Measurements from ENCODE around the gene UNC119B. TPM values are rescaled to one million over a fixed set of nuclear protein-coding genes. Genes with fewer than 3 reads are reported as not detected.
A peak's percentile ranks its signal among the peaks of the same experiment; 100 is the strongest.

The UNC119B gene
- total RNA-seq, 2 experiments from 2014 or later, result 22.4 to 23.6 TPM

DNA sequence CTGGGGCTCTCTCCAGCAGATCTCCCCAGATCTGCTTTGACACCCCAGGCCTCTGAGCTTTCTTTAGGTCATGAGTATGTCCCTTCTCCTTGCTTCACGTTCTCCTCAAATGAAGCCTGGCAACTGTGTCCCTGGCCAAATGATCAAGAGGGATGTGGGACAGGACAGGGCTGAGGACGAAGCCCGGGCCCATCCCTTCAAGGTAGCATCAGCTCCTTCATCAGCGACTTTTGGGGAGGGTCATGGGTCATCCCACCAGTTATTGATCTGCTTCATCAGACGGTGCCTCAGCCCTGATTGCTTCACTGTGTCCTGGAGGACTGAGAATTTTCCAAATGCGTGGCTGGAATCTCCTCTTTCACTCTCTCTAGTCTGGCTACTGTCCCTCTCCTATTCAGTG lies 47.7 kb downstream of the UNC119B start:
- H3K27me3 Mint-ChIP-seq, result peaks cover 3% of the 10 kb centered on the region

DNA sequence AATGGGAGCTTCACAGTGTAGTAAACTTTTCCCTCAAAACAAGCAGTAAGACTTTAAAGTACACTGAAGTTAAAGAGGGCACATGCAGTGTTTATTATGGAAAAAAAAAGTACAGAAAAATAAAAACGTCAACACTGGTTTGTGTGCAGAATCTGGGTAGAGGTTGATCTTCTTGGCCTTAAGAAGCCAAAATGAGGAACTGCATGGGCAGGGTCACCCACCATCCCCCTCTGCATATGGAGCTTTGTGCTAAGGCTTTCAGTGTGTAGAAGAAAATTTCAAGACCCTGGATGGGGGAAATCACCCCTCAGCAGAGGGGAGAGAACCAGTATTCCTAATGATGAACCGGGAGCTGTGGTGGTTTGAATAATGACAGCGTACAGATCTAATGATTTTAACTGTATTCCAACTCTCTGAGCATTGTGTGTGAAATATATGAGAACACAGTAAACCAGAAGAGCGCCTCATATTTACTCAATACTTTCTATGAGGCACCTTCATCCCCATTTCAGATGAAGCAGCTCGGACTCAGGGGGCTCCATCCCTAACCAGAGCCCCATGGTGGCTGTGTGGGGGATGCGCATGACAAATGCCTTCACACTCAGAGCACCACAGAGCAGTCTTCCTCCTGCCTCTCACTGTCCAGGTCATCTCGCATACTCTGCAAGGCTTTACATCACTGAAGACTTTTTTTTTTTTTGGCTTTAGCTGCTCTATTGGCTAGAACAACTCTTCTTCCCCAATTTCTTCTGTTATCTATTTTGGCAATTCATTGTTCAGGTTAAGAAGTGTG lies 48.7 kb downstream of the UNC119B start:
- ChIA-PET CTCF (interaction anchor here (0.5 to 1.3 kb wide), 2 partner anchors 213 to 217 kb away, joined by 3 to 5 read pairs; no protein-coding TSS in a partner anchor), POLR2A (interaction anchor here (1.1 kb wide), 1 partner anchor 213 kb away, joined by 3 read pairs; no protein-coding TSS in a partner anchor)
- H3K4me1 Mint-ChIP-seq, result peaks cover 18% of the 10 kb centered on the region
- no peak overlapping the region for H3K4me3 Mint-ChIP-seq
- DNase-seq, result no peak
- peaks cover 20% of the 10 kb centered on the region for H3K36me3 Mint-ChIP-seq (ENCODE audit: low read depth)
- peaks cover 2% of the 10 kb centered on the region for H3K27me3 Mint-ChIP-seq
- H3K9me3 Mint-ChIP-seq, result peaks cover 8% of the 10 kb centered on the region
- no peak overlapping the region for H3K27ac Mint-ChIP-seq

More for the DNA sequence above, 47.7 kb downstream of the UNC119B start:
- no peak overlapping the region for H3K27ac Mint-ChIP-seq
- ChIA-PET CTCF (no interaction called here), POLR2A (interaction anchor here (0.8 kb wide), 1 partner anchor 128 kb away, joined by 3 read pairs; no protein-coding TSS in a partner anchor)
- DNase-seq, result no peak
- no peak overlapping the region for H3K4me3 Mint-ChIP-seq
- H3K4me1 Mint-ChIP-seq, result peaks cover 18% of the 10 kb centered on the region
- peaks cover 8% of the 10 kb centered on the region for H3K9me3 Mint-ChIP-seq
- H3K36me3 Mint-ChIP-seq (ENCODE audit: low read depth), result peaks cover 20% of the 10 kb centered on the region

DNA sequence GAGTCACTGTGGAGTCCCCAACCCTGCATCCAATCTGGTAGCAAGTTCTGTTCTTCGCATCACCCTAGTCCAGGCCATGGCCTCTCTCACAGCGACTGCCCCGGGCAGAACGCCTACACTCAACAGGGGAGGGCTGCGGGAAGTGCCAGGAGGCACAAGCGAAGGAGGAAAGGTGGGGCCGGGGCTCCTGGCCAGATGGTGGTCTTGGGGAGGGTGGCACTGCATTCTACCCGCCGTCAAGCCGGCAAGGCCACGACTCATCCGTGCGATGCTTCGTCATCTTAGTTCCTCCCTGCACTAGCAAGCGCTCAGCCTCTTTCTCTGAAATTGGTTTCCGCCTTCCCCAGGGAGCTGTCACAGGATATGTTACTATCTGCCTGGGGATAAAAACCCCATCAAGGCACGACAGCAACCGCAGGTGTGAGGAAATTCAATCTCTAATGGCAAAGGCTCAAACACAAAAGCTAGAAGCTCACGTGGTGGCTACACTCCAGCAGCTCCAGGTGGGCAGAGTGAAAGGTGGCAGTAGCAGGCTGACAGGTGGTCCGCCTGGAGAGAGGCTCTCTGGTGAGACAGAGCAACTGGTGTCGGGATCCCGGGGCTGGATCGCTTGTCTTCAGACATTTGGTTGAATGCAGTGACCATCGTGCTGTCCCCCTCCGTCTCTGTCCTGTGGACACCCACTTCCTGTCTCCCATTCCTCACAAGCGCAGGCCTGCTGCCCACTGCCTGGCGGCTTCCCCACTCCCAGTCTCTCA lies 49.5 kb downstream of the UNC119B start:
- peak overlapping the region; percentile 66 for H3K27ac Mint-ChIP-seq
- POLR2A ChIA-PET, result no interaction called here
- DNase-seq, result no peak
- peaks cover 7% of the 10 kb centered on the region for H3K9me3 Mint-ChIP-seq
- CTCF ChIA-PET, result interaction anchor here (0.5 to 1.3 kb wide), 2 partner anchors 212 to 216 kb away, joined by 3 to 5 read pairs; no protein-coding TSS in a partner anchor
- peaks cover 2% of the 10 kb centered on the region for H3K27me3 Mint-ChIP-seq
- peaks cover 18% of the 10 kb centered on the region for H3K4me1 Mint-ChIP-seq
- no peak overlapping the region for H3K4me3 Mint-ChIP-seq
- H3K36me3 Mint-ChIP-seq (ENCODE audit: low read depth), result peaks cover 26% of the 10 kb centered on the region

DNA sequence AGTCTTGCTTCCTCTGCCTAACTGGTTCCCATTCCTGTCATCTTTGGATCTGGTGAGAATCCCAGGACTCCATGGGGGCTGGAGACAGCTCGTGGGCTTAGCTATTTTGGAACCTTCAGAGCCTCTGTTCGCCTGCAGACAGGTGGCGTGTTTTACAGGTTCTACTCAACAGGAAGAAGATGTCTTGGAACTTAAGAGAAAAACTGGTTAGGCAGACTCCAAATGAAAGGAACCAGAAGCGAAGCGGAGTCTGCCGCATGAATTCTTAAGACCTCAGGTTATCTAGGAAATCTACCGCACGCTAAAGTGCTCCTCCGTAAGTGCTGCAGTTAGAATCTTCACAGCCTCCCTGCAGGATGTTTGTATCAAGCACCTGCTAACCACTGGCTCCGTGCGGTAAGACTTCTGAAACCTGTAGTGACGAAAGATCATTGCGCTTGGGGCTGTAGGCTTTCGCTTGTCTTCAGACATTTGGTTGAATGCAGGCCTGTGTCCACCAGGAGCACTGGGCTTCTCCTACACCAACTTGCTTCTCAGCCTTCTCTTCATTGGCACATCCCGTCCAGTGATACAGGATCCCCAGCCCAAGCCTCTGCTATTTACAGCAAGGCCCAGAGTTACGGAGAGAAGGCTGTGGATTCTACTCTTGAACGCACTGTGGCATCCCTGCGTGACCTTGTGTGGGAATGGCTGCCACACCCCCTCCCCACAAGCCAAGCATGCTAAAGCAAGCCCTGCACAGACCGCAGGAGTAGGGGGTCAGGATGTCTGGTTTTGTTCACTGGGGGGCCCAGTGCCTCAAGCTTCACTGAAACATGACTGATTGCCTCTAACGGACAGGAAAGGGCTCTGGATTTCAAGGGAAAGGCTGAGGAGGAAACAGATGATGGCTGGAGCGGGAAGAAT lies 50.3 kb downstream of the UNC119B start:
- peaks cover 21% of the 10 kb centered on the region for H3K36me3 Mint-ChIP-seq (ENCODE audit: low read depth)
- H3K9me3 Mint-ChIP-seq, result no peaks in the 10 kb centered on the region
- H3K4me3 Mint-ChIP-seq, result no peak overlapping the region
- H3K4me1 Mint-ChIP-seq, result peaks cover 18% of the 10 kb centered on the region
- ChIA-PET POLR2A (no interaction called here), CTCF (interaction anchor here (1.3 kb wide), 1 partner anchor 211 kb away, joined by 5 read pairs; no protein-coding TSS in a partner anchor)
- peak overlapping the region; percentile 66 for H3K27ac Mint-ChIP-seq
- H3K27me3 Mint-ChIP-seq, result no peaks in the 10 kb centered on the region
- peak; percentile 52 for DNase-seq

DNA sequence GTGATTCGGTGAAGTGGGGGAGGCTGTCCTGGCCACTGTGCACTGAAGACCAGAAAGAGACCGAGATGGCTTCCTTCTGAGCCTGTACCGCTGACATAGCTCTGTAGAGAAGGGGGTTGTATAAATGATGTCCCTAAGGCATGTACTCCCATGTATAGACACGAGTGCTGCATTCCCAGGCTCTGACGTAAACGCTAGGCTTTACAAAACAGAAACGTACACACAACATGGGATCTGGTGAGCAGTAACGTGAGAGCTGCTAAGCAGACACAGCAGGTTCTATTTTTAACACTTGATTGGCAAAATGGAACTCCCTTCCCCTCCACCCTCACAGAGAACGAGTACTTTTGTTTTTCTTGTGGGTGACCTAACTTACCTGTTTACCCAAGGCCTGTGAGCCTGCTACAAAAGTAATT lies 51.3 kb downstream of the UNC119B start:
- no peak for DNase-seq
- H3K4me1 Mint-ChIP-seq, result peaks cover 18% of the 10 kb centered on the region
- H3K36me3 Mint-ChIP-seq (ENCODE audit: low read depth), result peaks cover 27% of the 10 kb centered on the region
- ChIA-PET CTCF (no interaction called here), POLR2A (no interaction called here)
- no peak overlapping the region for H3K27ac Mint-ChIP-seq
- no peaks in the 10 kb centered on the region for H3K27me3 Mint-ChIP-seq
- H3K4me3 Mint-ChIP-seq, result no peak overlapping the region
- H3K9me3 Mint-ChIP-seq, result no peaks in the 10 kb centered on the region

DNA sequence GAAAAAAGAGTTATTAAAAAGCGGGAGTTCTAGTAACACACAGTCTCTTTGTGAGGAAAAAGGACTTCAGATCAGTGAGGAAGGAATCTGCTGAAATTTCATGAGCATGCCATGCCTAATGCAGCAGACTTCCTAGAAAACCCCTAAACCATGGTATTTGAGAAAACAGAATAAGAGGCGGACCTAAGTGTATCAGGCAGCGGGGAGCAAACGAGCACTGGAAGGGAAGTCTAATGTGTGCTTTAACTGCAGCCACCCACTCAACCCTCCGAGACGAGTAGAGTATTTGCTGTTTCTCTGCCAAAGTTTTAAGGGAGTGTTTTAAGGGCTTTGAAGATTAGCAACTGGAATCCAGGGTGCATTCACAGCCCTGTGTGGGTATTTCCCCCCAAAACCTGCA lies 51.8 kb downstream of the UNC119B start:
- no peaks in the 10 kb centered on the region for H3K9me3 Mint-ChIP-seq
- no peak overlapping the region for H3K4me3 Mint-ChIP-seq
- CTCF ChIA-PET, result no interaction called here
- H3K27ac Mint-ChIP-seq, result peak overlapping the region; percentile 4
- no peaks in the 10 kb centered on the region for H3K27me3 Mint-ChIP-seq
- no peak for DNase-seq
- peaks cover 31% of the 10 kb centered on the region for H3K36me3 Mint-ChIP-seq (ENCODE audit: low read depth)
- POLR2A ChIA-PET, result no interaction called here
- peaks cover 18% of the 10 kb centered on the region for H3K4me1 Mint-ChIP-seq

DNA sequence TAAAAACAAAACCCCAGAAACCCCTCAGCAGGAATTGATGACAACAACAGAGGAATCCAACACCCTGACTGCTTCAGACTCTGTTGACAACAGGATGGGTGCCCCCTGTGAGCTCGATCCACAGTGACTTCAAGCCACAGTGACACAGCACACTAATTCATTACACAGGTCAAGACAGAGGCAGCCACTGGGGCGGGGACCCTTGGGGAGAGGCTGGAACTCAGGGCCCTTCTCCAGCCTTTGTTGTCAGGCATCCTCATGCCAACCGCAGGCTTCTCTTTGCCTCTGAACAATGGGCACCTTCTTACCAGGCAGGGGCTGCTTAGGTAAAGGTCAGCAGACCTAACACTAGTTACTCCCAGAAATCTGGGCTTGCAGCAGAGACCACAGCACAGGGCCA lies 53.0 kb downstream of the UNC119B start:
- POLR2A ChIA-PET, result no interaction called here
- CTCF ChIA-PET, result no interaction called here
- no peak for DNase-seq
- no peaks in the 10 kb centered on the region for H3K27me3 Mint-ChIP-seq
- no peak overlapping the region for H3K27ac Mint-ChIP-seq
- peaks cover 18% of the 10 kb centered on the region for H3K4me1 Mint-ChIP-seq
- H3K4me3 Mint-ChIP-seq, result no peak overlapping the region
- no peaks in the 10 kb centered on the region for H3K9me3 Mint-ChIP-seq
- H3K36me3 Mint-ChIP-seq (ENCODE audit: low read depth), result peaks cover 31% of the 10 kb centered on the region

DNA sequence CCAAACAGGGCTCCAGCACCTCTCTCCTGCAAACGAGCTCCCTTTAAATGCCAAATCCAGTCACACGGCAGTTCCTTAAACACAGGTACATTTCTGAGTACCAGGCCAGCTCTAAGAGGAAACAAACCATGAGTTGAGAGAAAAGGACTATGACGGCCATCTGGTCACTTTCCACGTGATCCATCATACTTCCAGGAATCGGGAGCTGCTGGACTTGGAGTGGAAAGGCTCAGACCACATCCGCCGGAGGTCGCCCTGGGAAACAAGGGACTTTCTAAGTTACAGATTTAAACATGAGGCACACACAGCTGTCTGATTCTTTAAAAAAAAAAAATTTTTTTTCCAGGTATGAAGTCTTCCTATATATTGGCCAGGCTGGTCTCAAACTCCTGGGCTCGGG lies 54.6 kb downstream of the UNC119B start:
- ChIA-PET CTCF (interaction anchor here (0.5 to 1.4 kb wide), 2 partner anchors 15 to 179 kb away, joined by 3 to 4 read pairs; no protein-coding TSS in a partner anchor), POLR2A (no interaction called here)
- Mint-ChIP-seq H3K36me3 (ENCODE audit: low read depth) (peaks cover 33% of the 10 kb centered on the region), H3K4me1 (peaks cover 18% of the 10 kb centered on the region), H3K27me3 (no peaks in the 10 kb centered on the region), H3K4me3 (no peak overlapping the region), H3K9me3 (no peaks in the 10 kb centered on the region), H3K27ac (no peak overlapping the region)
- DNase-seq, result no peak

DNA sequence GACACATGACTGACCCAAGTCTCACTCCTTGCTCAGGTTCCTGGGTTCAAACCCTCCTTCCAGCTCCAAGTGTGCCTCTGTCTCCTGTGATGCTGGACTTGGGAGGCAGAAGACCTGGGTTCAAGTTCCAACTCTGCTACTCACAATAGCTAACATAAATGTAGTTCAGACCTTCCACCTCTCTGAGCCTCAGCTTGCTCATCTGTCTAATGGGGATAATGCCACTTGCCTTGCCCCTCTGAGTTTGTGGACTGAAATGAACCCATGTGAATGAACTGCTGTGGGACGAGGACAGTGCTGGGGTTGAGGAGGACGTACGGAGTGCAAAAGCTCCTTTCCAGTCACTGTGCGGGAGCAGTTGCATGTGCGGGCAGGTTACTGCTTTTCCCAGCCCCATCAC lies 56.3 kb downstream of the UNC119B start:
- no peak overlapping the region for H3K27ac Mint-ChIP-seq
- no peak for DNase-seq
- peaks cover 4% of the 10 kb centered on the region for H3K4me1 Mint-ChIP-seq
- ChIA-PET CTCF (no interaction called here), POLR2A (no interaction called here)
- no peaks in the 10 kb centered on the region for H3K9me3 Mint-ChIP-seq
- peaks cover 25% of the 10 kb centered on the region for H3K36me3 Mint-ChIP-seq (ENCODE audit: low read depth)
- no peak overlapping the region for H3K4me3 Mint-ChIP-seq
- no peaks in the 10 kb centered on the region for H3K27me3 Mint-ChIP-seq

DNA sequence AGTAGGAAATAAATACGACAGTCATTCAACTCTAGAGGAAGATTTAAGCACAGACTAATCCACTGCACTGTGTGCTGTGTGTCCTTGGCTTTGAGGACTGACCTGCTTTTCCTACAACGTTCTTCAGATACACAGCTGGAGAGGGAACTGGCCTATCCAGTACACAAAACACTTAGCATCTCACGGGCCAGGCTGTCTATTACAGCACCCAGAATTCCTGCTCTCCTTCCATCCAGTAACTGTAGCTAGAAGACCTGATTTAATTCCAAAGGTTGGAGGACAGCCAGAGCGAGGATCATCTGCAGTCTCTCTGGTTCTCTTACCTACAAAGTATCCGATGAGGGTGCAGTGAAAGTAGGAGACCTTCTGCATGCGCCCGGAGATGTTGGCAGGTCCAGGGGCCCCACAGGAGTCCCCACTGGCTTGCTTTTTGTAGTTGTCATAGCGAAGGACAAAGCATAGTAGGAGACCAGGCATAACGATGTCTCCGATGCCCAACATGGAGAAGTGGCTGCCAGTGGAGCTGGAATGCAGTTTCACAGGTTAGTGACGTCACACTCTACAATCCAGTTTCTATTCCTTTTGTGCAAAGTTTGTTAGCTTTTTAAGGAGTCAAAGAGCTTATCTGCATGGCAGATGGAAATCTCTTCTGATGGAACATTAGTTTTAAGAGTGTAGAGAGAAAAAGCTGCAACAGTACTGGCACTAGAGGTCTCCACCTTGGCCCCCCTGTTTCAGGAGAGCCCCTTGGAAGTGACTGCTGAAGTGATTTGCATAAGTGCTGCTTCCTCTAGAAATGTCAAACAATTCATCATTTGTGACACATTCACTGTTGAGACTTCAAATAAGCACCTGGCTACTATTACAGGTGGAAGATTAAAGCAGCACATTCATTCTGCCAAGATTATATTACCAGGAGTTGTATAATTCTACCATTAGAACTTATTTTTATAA lies 57.1 kb downstream of the UNC119B start:
- no peak for DNase-seq
- ChIA-PET CTCF (no interaction called here), POLR2A (no interaction called here)
- Mint-ChIP-seq H3K36me3 (ENCODE audit: low read depth) (peaks cover 20% of the 10 kb centered on the region), H3K27me3 (no peaks in the 10 kb centered on the region), H3K4me1 (no peaks in the 10 kb centered on the region), H3K4me3 (no peak overlapping the region), H3K27ac (no peak overlapping the region), H3K9me3 (no peaks in the 10 kb centered on the region)

DNA sequence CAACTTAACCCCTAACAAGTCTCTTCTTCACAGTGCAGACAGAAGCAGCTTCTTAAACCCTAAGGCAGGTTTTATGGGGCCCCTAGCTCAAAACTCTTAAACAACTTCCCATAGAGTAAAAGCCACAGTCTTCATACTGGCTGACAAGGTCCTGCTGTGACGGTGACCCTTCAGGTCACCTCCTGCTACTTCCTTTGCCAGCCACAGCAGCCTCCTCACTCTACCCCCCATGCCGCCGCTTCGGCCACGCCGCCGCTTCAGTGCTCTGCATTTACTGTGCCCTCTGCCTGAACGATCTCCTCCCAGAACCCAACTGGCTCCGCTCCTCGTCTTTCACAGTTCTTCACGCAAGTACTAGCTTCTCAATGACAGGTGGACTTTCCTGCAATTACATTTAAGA lies 60.8 kb downstream of the UNC119B start:
- no peak overlapping the region for H3K4me3 Mint-ChIP-seq
- no peak overlapping the region for H3K27ac Mint-ChIP-seq
- CTCF ChIA-PET, result no interaction called here

More for the DNA sequence above, 60.8 kb downstream of the UNC119B start:
- no peak for DNase-seq
- Mint-ChIP-seq H3K4me1 (peaks cover 20% of the 10 kb centered on the region), H3K36me3 (ENCODE audit: low read depth) (peaks cover 12% of the 10 kb centered on the region), H3K27me3 (no peaks in the 10 kb centered on the region), H3K9me3 (no peaks in the 10 kb centered on the region)
- POLR2A ChIA-PET, result no interaction called here
